ENCODE results near the gene RBBP6.

DNA sequence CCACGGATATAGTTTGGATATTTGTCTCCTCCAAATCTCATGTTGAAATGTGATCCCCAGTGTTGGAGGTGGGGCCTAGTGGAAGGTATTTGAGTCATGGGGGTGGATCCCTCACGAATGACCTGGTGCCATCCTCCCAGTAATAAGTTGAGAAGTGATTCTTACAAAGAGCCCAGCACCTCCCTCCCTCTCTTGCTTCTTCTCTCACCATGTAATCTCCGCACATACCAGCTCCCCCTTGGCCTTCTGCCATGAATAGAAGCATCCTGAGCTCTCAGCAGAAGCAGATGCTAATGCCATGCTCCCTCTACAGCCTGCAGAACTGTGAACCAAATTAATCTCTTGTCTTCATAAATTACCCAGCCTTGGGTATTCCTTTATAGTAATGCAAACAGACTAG, 41.9 kb upstream of the RBBP6 start:
- TF ChIP-seq EZH2 (IDR thresholded peaks at IDR 0.05; ENCODE audit: borderline replicate concordance, low read depth, low read length, severe bottlenecking) (no peak), MAX (IDR thresholded peaks at IDR 0.05; ENCODE audit: insufficient read depth, insufficient read length) (no peak), POLR2A (IDR thresholded peaks at IDR 0.05; ENCODE audit: low read depth, low read length) (no peak), POLR2AphosphoS5 (IDR thresholded peaks at IDR 0.05; ENCODE audit: insufficient read depth, low read depth, low read length) (no peak), MYC (IDR thresholded peaks at IDR 0.05; ENCODE audit: low read depth, low read length) (no peak)
- TF ChIP-seq, protein P1, sequence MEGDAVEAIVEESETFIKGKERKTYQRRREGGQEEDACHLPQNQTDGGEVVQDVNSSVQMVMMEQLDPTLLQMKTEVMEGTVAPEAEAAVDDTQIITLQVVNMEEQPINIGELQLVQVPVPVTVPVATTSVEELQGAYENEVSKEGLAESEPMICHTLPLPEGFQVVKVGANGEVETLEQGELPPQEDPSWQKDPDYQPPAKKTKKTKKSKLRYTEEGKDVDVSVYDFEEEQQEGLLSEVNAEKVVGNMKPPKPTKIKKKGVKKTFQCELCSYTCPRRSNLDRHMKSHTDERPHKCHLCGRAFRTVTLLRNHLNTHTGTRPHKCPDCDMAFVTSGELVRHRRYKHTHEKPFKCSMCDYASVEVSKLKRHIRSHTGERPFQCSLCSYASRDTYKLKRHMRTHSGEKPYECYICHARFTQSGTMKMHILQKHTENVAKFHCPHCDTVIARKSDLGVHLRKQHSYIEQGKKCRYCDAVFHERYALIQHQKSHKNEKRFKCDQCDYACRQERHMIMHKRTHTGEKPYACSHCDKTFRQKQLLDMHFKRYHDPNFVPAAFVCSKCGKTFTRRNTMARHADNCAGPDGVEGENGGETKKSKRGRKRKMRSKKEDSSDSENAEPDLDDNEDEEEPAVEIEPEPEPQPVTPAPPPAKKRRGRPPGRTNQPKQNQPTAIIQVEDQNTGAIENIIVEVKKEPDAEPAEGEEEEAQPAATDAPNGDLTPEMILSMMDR (IDR thresholded peaks at IDR 0.05; ENCODE audit: extremely low read depth in 1 of 2, insufficient read depth in 1 of 2, low read depth in 1 of 2, low read length in 2 of 2) = no peak

Data from endothelial cell of umbilical vein (primary cell).